GM12878 (cell line): Measurements from ENCODE around the gene PCNX1. TPM values are rescaled to one million over a fixed set of nuclear protein-coding genes. Genes with fewer than 3 reads are reported as not detected.

ENCODE experiments used
- ATAC-seq: fragments of 200-7000 bp; cut with Tn5 transposase; 3 replicates; pipeline ENCODE4 v1.9.1; 2020; ENCODE audit warnings: mild to moderate bottlenecking, moderate library complexity
- BruUV-seq: library from RNA; stranded (reverse); fragments of 400-500 nt; replicated peaks from 2 replicates; lab custom pipeline; 2021; lab: Mats Ljungman, UMichigan
- CTCF ChIA-PET: fragments of 300-600 bp; sonication (Branson Sonifier 250); formaldehyde crosslinking; extraction: SDS; loops from one replicate; lab custom pipeline; 2021; ENCODE audit warnings: inconsistent platforms; lab: Yijun Ruan, JAX
- POLR2A ChIA-PET: fragments of 350-600 bp; formaldehyde crosslinking; extraction: SDS; loops from one replicate; lab custom pipeline; 2021; ENCODE audit warnings: inconsistent platforms; lab: Charles Lee
- RAD21 ChIA-PET: fragments of 300-600 bp; sonication (Branson Sonifier 250); formaldehyde crosslinking; loops from one replicate; lab custom pipeline; 2023; ENCODE audit warnings: antibody characterized with exemption; ENCODE audit not compliant: unreplicated experiment; lab: Charles Lee
- SMC1A ChIA-PET: fragments of 300-600 bp; sonication (Branson Sonifier 250); formaldehyde crosslinking; loops from one replicate; lab custom pipeline; 2023; ENCODE audit not compliant: unreplicated experiment, uncharacterized antibody; lab: Charles Lee
- DNase-seq: peaks from one replicate; pipeline ENCODE4 v3.0.0-alpha.2; 2011; ENCODE audit warnings: low read depth, low spot score
- FAIRE-seq: peaks from 3 replicates; lab custom pipeline; 2011; peaks lifted over from hg19 to GRCh38; lab: Jason Lieb, UNC
- H2AFZ ChIP-seq: 2 replicates; pipeline ENCODE4 v1.6.0; 2011; ENCODE audit warnings: low read depth, low read length, control low read depth; ENCODE audit not compliant: control insufficient read depth
- H3K27ac ChIP-seq: 2 replicates; pipeline ENCODE4 v1.5.1; 2011; ENCODE audit warnings: control low read depth; ENCODE audit not compliant: control insufficient read depth, insufficient read depth
- H3K27me3 ChIP-seq, 2 experiments: replicated peaks in 1 of 2; 2 replicates each; pipeline versions ENCODE4 v1.6.0 to v1.6.1; 2011; ENCODE audit warnings: low read length in 1 of 2; ENCODE audit not compliant: control insufficient read depth in 2 of 2, insufficient read depth in 2 of 2
- H3K36me3 ChIP-seq, 2 experiments: 2 replicates each; pipeline ENCODE4 v1.5.1; 2011; ENCODE audit warnings: low read length in 1 of 2; ENCODE audit not compliant: control insufficient read depth in 2 of 2, insufficient read depth in 2 of 2
- H3K4me1 ChIP-seq: 2 replicates; pipeline ENCODE4 v1.6.1; 2011; ENCODE audit warnings: mild to moderate bottlenecking, low read length, moderate library complexity, mixed read lengths; ENCODE audit not compliant: control insufficient read depth, insufficient read depth
- H3K4me2 ChIP-seq: 2 replicates; pipeline ENCODE4 v1.6.0; 2011; ENCODE audit warnings: control low read depth; ENCODE audit not compliant: control insufficient read depth, insufficient read depth
- H3K4me3 ChIP-seq: fragments of 200-600 bp; sonication (generic); 2 replicates; pipeline ENCODE4 v1.5.1; 2016
- H3K79me2 ChIP-seq: 2 replicates; pipeline ENCODE4 v1.6.0; 2011; ENCODE audit warnings: low read length; ENCODE audit not compliant: control insufficient read depth, insufficient read depth
- H3K9ac ChIP-seq: 2 replicates; pipeline ENCODE4 v1.8.0; 2011; ENCODE audit warnings: low read length, control low read depth, mixed read lengths; ENCODE audit not compliant: control insufficient read depth, insufficient read depth
- H3K9me3 ChIP-seq: replicated peaks from 3 replicates; pipeline ENCODE4 v1.5.1; 2011; ENCODE audit warnings: mild to moderate bottlenecking, low read length; ENCODE audit not compliant: control insufficient read depth, insufficient read depth
- H4K20me1 ChIP-seq: 2 replicates; pipeline ENCODE4 v1.6.0; 2011; ENCODE audit not compliant: control insufficient read depth, insufficient read depth
- CEBPB ChIP-seq, 2 experiments: fragments of 150-350 bp in 1 of 2; IDR thresholded peaks; 2 replicates each; pipeline ENCODE4 v1.6.1; 2012 to 2014; ENCODE audit warnings: low read depth in 2 of 2, low read length in 2 of 2, borderline replicate concordance in 1 of 2, inconsistent platforms in 1 of 2
- CEBPZ ChIP-seq: fragments of 150-350 bp; IDR thresholded peaks from 2 replicates; pipeline ENCODE4 v1.6.1; 2016; ENCODE audit warnings: low read depth, low read length
- ELK1 ChIP-seq: IDR thresholded peaks from 2 replicates; pipeline ENCODE4 v1.6.1; 2012; ENCODE audit warnings: low read depth, low read length, improper control_type of control experiment
- ETV6 ChIP-seq, 2 experiments: fragments of 450-650 bp in 1 of 2; IDR thresholded peaks in 1 of 2; conservative IDR thresholded peaks in 1 of 2; 2 replicates each; pipeline ENCODE4 v1.6.1; 2014; ENCODE audit warnings: antibody characterized with exemption in 1 of 2, borderline replicate concordance in 1 of 2, low read depth in 1 of 2, mild to moderate bottlenecking in 1 of 2, moderate library complexity in 1 of 2
- KAT2A ChIP-seq: conservative IDR thresholded peaks from 2 replicates; pipeline ENCODE4 v1.6.1; 2011; ENCODE audit warnings: low read depth, low read length; ENCODE audit not compliant: control insufficient read depth
- KLF5 ChIP-seq: fragments of 450-650 bp; IDR thresholded peaks from 2 replicates; pipeline ENCODE4 v1.6.1; 2014; ENCODE audit warnings: mild to moderate bottlenecking; ENCODE audit not compliant: partially characterized antibody
- NFXL1 ChIP-seq: fragments of 450-650 bp; IDR thresholded peaks from 2 replicates; pipeline ENCODE4 v1.6.1; 2017; ENCODE audit warnings: antibody characterized with exemption, mild to moderate bottlenecking, borderline replicate concordance
- NFYB ChIP-seq: IDR thresholded peaks from 2 replicates; pipeline ENCODE4 v1.6.1; 2011; ENCODE audit warnings: low read depth, mild to moderate bottlenecking, low read length, improper control_type of control experiment, moderate library complexity; ENCODE audit not compliant: insufficient read depth
- PBX3 ChIP-seq: IDR thresholded peaks from 2 replicates; pipeline ENCODE4 v1.6.1; 2011; ENCODE audit warnings: mild to moderate bottlenecking, low read depth, low read length, moderate library complexity; ENCODE audit not compliant: insufficient replicate concordance
- POLR2AphosphoS2 ChIP-seq: IDR thresholded peaks from 2 replicates; pipeline ENCODE4 v1.6.1; 2011; ENCODE audit warnings: low read depth, mild to moderate bottlenecking, low read length, improper control_type of control experiment, moderate library complexity
- SIX5 ChIP-seq: IDR thresholded peaks from 2 replicates; pipeline ENCODE4 v1.6.1; 2011; ENCODE audit warnings: mild to moderate bottlenecking, low read depth, low read length, moderate library complexity; ENCODE audit not compliant: severe bottlenecking
- ZBTB40 ChIP-seq: fragments of 450-650 bp; IDR thresholded peaks from 2 replicates; pipeline ENCODE4 v1.6.1; 2016; ENCODE audit warnings: mild to moderate bottlenecking, moderate library complexity, borderline replicate concordance
- WGBS: methylation state at CpG from one replicate; pipeline ENCODE4 v1.1.6; 2016; ENCODE audit warnings: low lambda C conversion rate; ENCODE audit not compliant: insufficient replicate concordance, insufficient coverage; ENCODE audit errors: missing lambda C conversion rate; 5-methylcytosine and 5-hydroxymethylcytosine counted together
- in situ Hi-C: fragments of 300-500 bp; cut with MboI; formaldehyde crosslinking; loops from 9 replicates; pipeline ENCODE4 v1.14.3; 2018; ENCODE audit warnings: mixed read lengths
- intact Hi-C: fragments of 100-400 bp; cut with micrococcal nuclease; formaldehyde crosslinking; loops from one replicate; pipeline ENCODE4 v1.14.2; 2022; ENCODE audit not compliant: unreplicated experiment
- polyA plus RNA-seq, 11 experiments: library from polyadenylated mRNA; depleted of rRNA in 4 of 11; unstranded in 6 of 11; stranded (reverse) in 5 of 11; fragments of >200 nt; fragmentation: Nextera tagmentation in 4 of 11; fragmentation: Illumina TruSeq in 1 of 11; extraction: Ambion mirVana in 4 of 11; extraction: Trizol in 1 of 11; gene quantifications; 1 replicate in 1 of 11; 2 replicates in 10 of 11; pipeline versions ENCODE4 v1.2.1 to v1.2.3, GENCODE V29; 2011 to 2016; ENCODE audit warnings: inconsistent platforms in 2 of 11, missing spikeins in 2 of 11, low read depth in 1 of 11
- total RNA-seq, 4 experiments: library from RNA; depleted of rRNA in 3 of 4; stranded (reverse); fragments of >200 nt in 3 of 4; fragmentation: Illumina TruSeq in 1 of 4; extraction: Trizol in 1 of 4; gene quantifications; 2 replicates each; pipeline versions ENCODE4 v1.2.1 to v1.2.3, GENCODE V29; 2013 to 2021

The PCNX1 gene
- total and polyA plus RNA-seq, 10 of the 15 experiments (the other 5 are each of a cell fraction or from before 2014, with no cell fraction given), result 4.6 to 53.9 (median 20.5) TPM

GRCh38 chr14:71163050-71163841 lies 256.0 kb downstream of the PCNX1 start:
- H3K79me2 ChIP-seq, result no peaks in the 10 kb centered on the region
- SMC1A ChIA-PET, result no interaction called here
- no peaks in the 10 kb centered on the region for H3K4me1 ChIP-seq
- RAD21 ChIA-PET, result no interaction called here
- ATAC-seq (peak; percentile 57), FAIRE-seq (no peak), DNase-seq (no peak)
- intact Hi-C loops (no loop called here), in situ Hi-C loops (no loop called here)
- no peak overlapping the region for H3K27ac ChIP-seq
- 30% methylated on average over 6 of the region's 6 CpGs for WGBS
- H3K9ac ChIP-seq, result no peak overlapping the region
- no peak overlapping the region for H3K4me3 ChIP-seq
- POLR2A ChIA-PET, result no interaction called here
- TF ChIP-seq KLF5 (no peak), POLR2AphosphoS2 (no peak), NFXL1 (no peak), ELK1 (no peak), CEBPZ (no peak), KAT2A (no peak), ZBTB40 (no peak), CEBPB (IDR thresholded peaks at IDR 0.05; ENCODE audit: borderline replicate concordance in 1 of 2, low read depth in 2 of 2, low read length in 2 of 2) (no peak), ETV6 (conservative IDR thresholded peaks at IDR 0.05 in 1 of 2, IDR thresholded peaks at IDR 0.05 in 1 of 2; ENCODE audit: borderline replicate concordance in 1 of 2, low read depth in 1 of 2) (no peak), NFYB (no peak), PBX3 (no peak), SIX5 (no peak)
- peak overlapping the region; percentile 21 for H2AFZ ChIP-seq
- H3K4me2 ChIP-seq, result no peak overlapping the region
- CTCF ChIA-PET, result no interaction called here
- no TSS peak for BruUV-seq
- no peaks in the 10 kb centered on the region for H4K20me1 ChIP-seq
- H3K27me3 ChIP-seq, result no peaks in the 10 kb centered on the region
- H3K9me3 ChIP-seq, result no peaks in the 10 kb centered on the region; the same call in 2 of the 3 replicates
- no peaks in the 10 kb centered on the region for H3K36me3 ChIP-seq
